Measurements from ENCODE around the gene TMEM255A. TPM values are rescaled to one million over a fixed set of nuclear protein-coding genes. Genes with fewer than 3 reads are reported as not detected.
"Not testable (repeated sequence)": the region's sequence is repeated elsewhere in the genome, so short reads cannot be mapped to it uniquely, and the experiment has no call there.

The TMEM255A gene
- total RNA-seq, 2 donors from 2014 or later: 0.22 to 0.35 TPM

GRCh38 chrX:120356084-120356483, 44.8 kb upstream of the TMEM255A start:
- Mint-ChIP-seq H3K27ac (no peak overlapping the region), H3K4me3 (no peak overlapping the region), H3K27me3 (ENCODE audit: insufficient read depth) (peaks cover 25% of the 10 kb centered on the region), H3K36me3 (ENCODE audit: low read depth) (no peaks in the 10 kb centered on the region), H3K9me3 (peaks cover 58% of the 10 kb centered on the region), H3K4me1 (no peaks in the 10 kb centered on the region)
- no peaks in the 10 kb centered on the region for H3K9me3 ChIP-seq (ENCODE audit: control insufficient read depth, low read length)
- no peaks in the 10 kb centered on the region for H3K4me1 ChIP-seq (ENCODE audit: control insufficient read depth, insufficient read depth, low read length)
- no peak overlapping the region for H3K4me3 ChIP-seq (ENCODE audit: low read length)
- no peak for DNase-seq
- H3K9ac ChIP-seq (ENCODE audit: extremely low read depth, low read length, poor library complexity, severe bottlenecking): no peak overlapping the region
- no peaks in the 10 kb centered on the region for H3K36me3 ChIP-seq (ENCODE audit: control insufficient read depth, insufficient read depth, low read length)
- WGBS, 2 experiments (ENCODE audit: insufficient coverage in 1 of 2, insufficient read length in 1 of 2): 96 to 100% methylated on average over 2 to 3 of the region's 3 CpGs
- H3K27ac ChIP-seq (ENCODE audit: low read depth, low read length): no peak overlapping the region
- H3K27me3 ChIP-seq (ENCODE audit: control insufficient read depth, insufficient read depth, low read length, poor library complexity, severe bottlenecking): no peaks in the 10 kb centered on the region
- TF ChIP-seq CTCF (conservative IDR thresholded peaks at IDR 0.05): no peak

- H3K36me3 ChIP-seq (ENCODE audit: control insufficient read depth, insufficient read depth, low read length): no peaks in the 10 kb centered on the region
- no peak overlapping the region for H3K4me3 Mint-ChIP-seq
- H3K4me1 Mint-ChIP-seq: no peaks in the 10 kb centered on the region
- WGBS, 2 experiments (ENCODE audit: insufficient coverage in 1 of 2, insufficient read length in 1 of 2): 88% methylated on average over 4 of the region's 4 CpGs; no CpG with 5 or more reads in 1 of the 2 experiments
- H3K4me3 ChIP-seq (ENCODE audit: low read length): no peak overlapping the region
- H3K27ac Mint-ChIP-seq: no peak overlapping the region
- no peaks in the 10 kb centered on the region for H3K27me3 ChIP-seq (ENCODE audit: control insufficient read depth, insufficient read depth, low read length, poor library complexity, severe bottlenecking)
- H3K9me3 ChIP-seq (ENCODE audit: control insufficient read depth, low read length): no peaks in the 10 kb centered on the region
- no peaks in the 10 kb centered on the region for H3K4me1 ChIP-seq (ENCODE audit: control insufficient read depth, insufficient read depth, low read length)
- no peaks in the 10 kb centered on the region for H3K36me3 Mint-ChIP-seq (ENCODE audit: low read depth)
- H3K27ac ChIP-seq (ENCODE audit: low read depth, low read length): no peak overlapping the region
- DNase-seq: no peak
- no peak overlapping the region for H3K9ac ChIP-seq (ENCODE audit: extremely low read depth, low read length, poor library complexity, severe bottlenecking)
- peaks cover 18% of the 10 kb centered on the region for H3K27me3 Mint-ChIP-seq (ENCODE audit: insufficient read depth)
- H3K9me3 Mint-ChIP-seq: peaks cover 46% of the 10 kb centered on the region
- TF ChIP-seq CTCF (conservative IDR thresholded peaks at IDR 0.05): no peak
Measured at GRCh38 chrX:120350450-120351138, 39.3 kb upstream of the TMEM255A start.

- not testable (repeated sequence) for H3K4me3 ChIP-seq (ENCODE audit: low read length); H3K9ac ChIP-seq (ENCODE audit: extremely low read depth, low read length, poor library complexity, severe bottlenecking); H3K36me3 ChIP-seq (ENCODE audit: control insufficient read depth, insufficient read depth, low read length); H3K4me3 Mint-ChIP-seq; H3K27me3 ChIP-seq (ENCODE audit: control insufficient read depth, insufficient read depth, low read length, poor library complexity, severe bottlenecking); H3K27ac ChIP-seq (ENCODE audit: low read depth, low read length); H3K27me3 Mint-ChIP-seq (ENCODE audit: insufficient read depth); H3K4me1 ChIP-seq (ENCODE audit: control insufficient read depth, insufficient read depth, low read length); H3K27ac Mint-ChIP-seq; H3K36me3 Mint-ChIP-seq (ENCODE audit: low read depth); H3K4me1 Mint-ChIP-seq; DNase-seq
- H3K9me3 ChIP-seq (ENCODE audit: control insufficient read depth, low read length): peaks cover 26% of the 10 kb centered on the region
- WGBS, 2 experiments (ENCODE audit: insufficient coverage in 1 of 2, insufficient read length in 1 of 2): 90 to 100% methylated on average over 1 to 11 of the region's 11 CpGs
- H3K9me3 Mint-ChIP-seq: peaks cover 67% of the 10 kb centered on the region
Measured at GRCh38 chrX:120344566-120344965, 33.3 kb upstream of the TMEM255A start.

GRCh38 chrX:120336899-120337298, 25.6 kb upstream of the TMEM255A start:
- H3K36me3 Mint-ChIP-seq (ENCODE audit: low read depth): peaks cover 1% of the 10 kb centered on the region
- no peaks in the 10 kb centered on the region for H3K4me1 ChIP-seq (ENCODE audit: control insufficient read depth, insufficient read depth, low read length)
- H3K9ac ChIP-seq (ENCODE audit: extremely low read depth, low read length, poor library complexity, severe bottlenecking): no peak overlapping the region
- H3K4me1 Mint-ChIP-seq: peaks cover 1% of the 10 kb centered on the region
- DNase-seq: no peak
- TF ChIP-seq CTCF (conservative IDR thresholded peaks at IDR 0.05): no peak
- H3K9me3 Mint-ChIP-seq: peaks cover 94% of the 10 kb centered on the region
- peaks cover 76% of the 10 kb centered on the region for H3K9me3 ChIP-seq (ENCODE audit: control insufficient read depth, low read length)
- no peak overlapping the region for H3K4me3 ChIP-seq (ENCODE audit: low read length)
- H3K4me3 Mint-ChIP-seq: no peak overlapping the region
- no peak overlapping the region for H3K27ac ChIP-seq (ENCODE audit: low read depth, low read length)
- no peaks in the 10 kb centered on the region for H3K27me3 ChIP-seq (ENCODE audit: control insufficient read depth, insufficient read depth, low read length, poor library complexity, severe bottlenecking)
- no peaks in the 10 kb centered on the region for H3K27me3 Mint-ChIP-seq (ENCODE audit: insufficient read depth)
- H3K27ac Mint-ChIP-seq: no peak overlapping the region
- H3K36me3 ChIP-seq (ENCODE audit: control insufficient read depth, insufficient read depth, low read length): no peaks in the 10 kb centered on the region

Data from endodermal cell (in vitro differentiated cells).